SKM-1 treated with dmso at 0.1 percent for 144 hours (cell line): ENCODE results near the gene PCP4L1.
A peak's percentile ranks its signal among the peaks of the same experiment; 100 is the strongest.
"Not testable (repeated sequence)": the region's sequence is repeated elsewhere in the genome, so short reads cannot be mapped to it uniquely, and the experiment has no call there.

Experiments
- DNase-seq: peaks from one replicate; lab custom pipeline; 2025; ENCODE audit not compliant: unreplicated experiment; lab: John Stamatoyannopoulos, UW

PCP4L1 gene

GRCh38 chr1:161227196-161227871 lies 31.2 kb upstream of the PCP4L1 start:
- DNase-seq: peak; percentile 96

GRCh38 chr1:161228032-161228431 lies 30.5 kb upstream of the PCP4L1 start:
- no peak for DNase-seq

GRCh38 chr1:161229896-161230295 lies 28.6 kb upstream of the PCP4L1 start:
- DNase-seq: peak; percentile 7

- no peak for DNase-seq
Observed at GRCh38 chr1:161230762-161231161, 27.8 kb upstream of the PCP4L1 start.

- DNase-seq: no peak
Observed at GRCh38 chr1:161233102-161233501, 25.4 kb upstream of the PCP4L1 start.

GRCh38 chr1:161235957-161236775 lies 22.4 kb upstream of the PCP4L1 start:
- no peak for DNase-seq

- no peak for DNase-seq
Observed at GRCh38 chr1:161238039-161238473, 20.5 kb upstream of the PCP4L1 start, which contains the start of gene NR1I3. NR1I3 (minus strand) TSS chr1:161238203; CDS start chr1:161236565, 1,638 bp downstream.

- peak; percentile 39 for DNase-seq
Observed at GRCh38 chr1:161241682-161242081, 16.9 kb upstream of the PCP4L1 start.

- DNase-seq: peak; percentile 75
Observed at GRCh38 chr1:161242313-161242712, 16.2 kb upstream of the PCP4L1 start.

- no peak for DNase-seq
Observed at GRCh38 chr1:161244888-161245287, 13.7 kb upstream of the PCP4L1 start.

- not testable (repeated sequence) for DNase-seq
Observed at GRCh38 chr1:161250100-161250499, 8.4 kb upstream of the PCP4L1 start.

- no peak for DNase-seq
Observed at GRCh38 chr1:161250829-161251228, 7.7 kb upstream of the PCP4L1 start.

GRCh38 chr1:161251579-161251978 lies 7.0 kb upstream of the PCP4L1 start:
- no peak for DNase-seq

GRCh38 chr1:161255302-161255701 lies 3.2 kb upstream of the PCP4L1 start:
- DNase-seq: peak; percentile 21

- not testable (repeated sequence) for DNase-seq
Observed at GRCh38 chr1:161255955-161256520, 2.5 kb upstream of the PCP4L1 start.

GRCh38 chr1:161257109-161257508 lies 1.4 kb upstream of the PCP4L1 start:
- not testable (repeated sequence) for DNase-seq

GRCh38 chr1:161259345-161259702 lies 779 bp downstream of the PCP4L1 start:
- DNase-seq: no peak

- DNase-seq: no peak
Observed at GRCh38 chr1:161259765-161260164, 1.2 kb downstream of the PCP4L1 start.

- no peak for DNase-seq
Observed at GRCh38 chr1:161260376-161261260, 2.1 kb downstream of the PCP4L1 start.

GRCh38 chr1:161261261-161262235 lies 3.0 kb downstream of the PCP4L1 start:
- no peak for DNase-seq
